ENCODE data around the gene SFR1.
"Not testable (repeated sequence)": the region's sequence is repeated elsewhere in the genome, so short reads cannot be mapped to it uniquely, and the experiment has no call there.

The SFR1 gene

DNA sequence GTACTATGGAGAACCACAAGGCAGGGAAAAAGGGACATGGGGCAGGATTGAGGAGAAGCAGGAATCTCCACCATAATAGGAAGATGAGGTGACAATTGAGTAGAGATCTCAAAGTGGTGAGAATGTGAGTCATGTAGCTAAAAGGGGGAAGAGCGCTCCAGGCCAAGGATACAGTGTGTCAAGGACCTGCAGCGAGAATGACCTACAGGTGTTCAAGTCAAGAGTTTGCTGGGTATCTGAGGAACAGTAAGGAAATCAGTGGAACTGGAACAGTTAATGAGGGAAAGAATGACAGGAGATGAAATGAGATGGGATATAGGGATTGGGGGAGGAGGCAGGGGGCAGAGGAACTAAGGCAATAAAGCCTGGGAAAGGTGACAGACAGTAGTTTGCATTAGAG, 33.6 kb downstream of the SFR1 start:
- Histone ChIP-seq H3F3A (ENCODE audit: insufficient read depth, low read length) (no peaks in the 10 kb centered on the region), H3K27ac (ENCODE audit: low read depth, low read length, poor library complexity, severe bottlenecking) (no peak overlapping the region), H3K27me3 (ENCODE audit: insufficient read depth, low read length) (0 out of 2 replicates have a peak, but pooled peaks cover 5% of the 10 kb centered on the region), H2AFZ (ENCODE audit: low read length) (no peak overlapping the region), H3K36me3 (ENCODE audit: insufficient read depth, low read length) (no peaks in the 10 kb centered on the region), H3K4me1 (ENCODE audit: insufficient read depth, low read length, severe bottlenecking) (no peaks in the 10 kb centered on the region), H3K4me2 (ENCODE audit: low read length) (no peak overlapping the region), H3K79me2 (ENCODE audit: insufficient read depth, low read length) (no peaks in the 10 kb centered on the region), H3K9me3 (ENCODE audit: low read length) (peaks cover 5% of the 10 kb centered on the region), H3K9me2 (ENCODE audit: low read depth, low read length) (no peaks in the 10 kb centered on the region), H3K4me3 (ENCODE audit: low read depth, low read length, poor library complexity, severe bottlenecking) (no peak overlapping the region), H4K20me1 (ENCODE audit: insufficient read depth, low read length) (no peaks in the 10 kb centered on the region), H3K9ac (ENCODE audit: low read length) (no peak overlapping the region)
- TF ChIP-seq, protein P1, sequence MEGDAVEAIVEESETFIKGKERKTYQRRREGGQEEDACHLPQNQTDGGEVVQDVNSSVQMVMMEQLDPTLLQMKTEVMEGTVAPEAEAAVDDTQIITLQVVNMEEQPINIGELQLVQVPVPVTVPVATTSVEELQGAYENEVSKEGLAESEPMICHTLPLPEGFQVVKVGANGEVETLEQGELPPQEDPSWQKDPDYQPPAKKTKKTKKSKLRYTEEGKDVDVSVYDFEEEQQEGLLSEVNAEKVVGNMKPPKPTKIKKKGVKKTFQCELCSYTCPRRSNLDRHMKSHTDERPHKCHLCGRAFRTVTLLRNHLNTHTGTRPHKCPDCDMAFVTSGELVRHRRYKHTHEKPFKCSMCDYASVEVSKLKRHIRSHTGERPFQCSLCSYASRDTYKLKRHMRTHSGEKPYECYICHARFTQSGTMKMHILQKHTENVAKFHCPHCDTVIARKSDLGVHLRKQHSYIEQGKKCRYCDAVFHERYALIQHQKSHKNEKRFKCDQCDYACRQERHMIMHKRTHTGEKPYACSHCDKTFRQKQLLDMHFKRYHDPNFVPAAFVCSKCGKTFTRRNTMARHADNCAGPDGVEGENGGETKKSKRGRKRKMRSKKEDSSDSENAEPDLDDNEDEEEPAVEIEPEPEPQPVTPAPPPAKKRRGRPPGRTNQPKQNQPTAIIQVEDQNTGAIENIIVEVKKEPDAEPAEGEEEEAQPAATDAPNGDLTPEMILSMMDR (IDR thresholded peaks at IDR 0.05; ENCODE audit: low read length) = no peak
- no peak for TF ChIP-seq EZH2 (IDR thresholded peaks at IDR 0.05; ENCODE audit: borderline replicate concordance, low read length)

DNA sequence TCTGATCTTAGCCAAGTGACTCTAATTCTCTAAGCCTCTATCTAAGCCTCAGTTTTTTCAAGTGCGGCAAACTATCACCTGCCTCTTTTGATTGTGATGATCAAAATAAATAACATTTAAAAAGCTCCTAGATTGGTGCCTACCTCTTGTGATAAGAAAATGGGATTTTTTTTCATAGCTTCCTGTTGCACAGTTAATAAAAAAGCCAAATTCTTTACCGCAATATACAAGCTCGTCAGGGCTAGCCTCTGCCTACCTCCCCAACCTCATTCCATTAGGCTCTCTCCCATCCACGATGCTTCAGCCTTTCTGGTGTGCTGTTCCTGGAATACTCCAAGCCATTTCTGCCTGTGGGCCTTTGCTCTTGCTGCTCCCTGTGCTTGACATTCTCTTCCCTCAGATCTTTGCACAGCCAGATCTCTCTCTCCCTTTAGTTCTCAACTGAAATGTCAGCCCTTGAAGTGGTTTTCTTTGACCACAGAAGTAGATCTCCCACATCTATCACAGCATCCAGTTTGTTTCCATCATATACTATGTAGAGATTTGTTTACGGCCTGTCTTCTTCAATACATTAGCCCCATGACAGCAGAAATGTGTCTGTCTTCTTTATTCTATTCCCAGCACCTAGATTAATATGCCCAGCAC, 48.8 kb downstream of the SFR1 start:
- Histone ChIP-seq H4K20me1 (ENCODE audit: insufficient read depth, low read length) (no peaks in the 10 kb centered on the region), H3K4me3 (ENCODE audit: low read depth, low read length, poor library complexity, severe bottlenecking) (no peak overlapping the region), H3K9me3 (ENCODE audit: low read length) (no peaks in the 10 kb centered on the region), H3K4me2 (ENCODE audit: low read length) (no peak overlapping the region), H3K9ac (ENCODE audit: low read length) (no peak overlapping the region), H3K4me1 (ENCODE audit: insufficient read depth, low read length, severe bottlenecking) (no peaks in the 10 kb centered on the region), H3K36me3 (ENCODE audit: insufficient read depth, low read length) (no peaks in the 10 kb centered on the region), H3K27ac (ENCODE audit: low read depth, low read length, poor library complexity, severe bottlenecking) (no peak overlapping the region), H3K9me2 (ENCODE audit: low read depth, low read length) (no peaks in the 10 kb centered on the region), H3K79me2 (ENCODE audit: insufficient read depth, low read length) (no peaks in the 10 kb centered on the region), H3K27me3 (ENCODE audit: insufficient read depth, low read length) (peaks cover 4% of the 10 kb centered on the region), H3F3A (ENCODE audit: insufficient read depth, low read length) (no peaks in the 10 kb centered on the region), H2AFZ (ENCODE audit: low read length) (no peak overlapping the region)
- TF ChIP-seq EZH2 (IDR thresholded peaks at IDR 0.05; ENCODE audit: borderline replicate concordance, low read length) = no peak
- TF ChIP-seq, protein P1 (IDR thresholded peaks at IDR 0.05; ENCODE audit: low read length) = no peak

DNA sequence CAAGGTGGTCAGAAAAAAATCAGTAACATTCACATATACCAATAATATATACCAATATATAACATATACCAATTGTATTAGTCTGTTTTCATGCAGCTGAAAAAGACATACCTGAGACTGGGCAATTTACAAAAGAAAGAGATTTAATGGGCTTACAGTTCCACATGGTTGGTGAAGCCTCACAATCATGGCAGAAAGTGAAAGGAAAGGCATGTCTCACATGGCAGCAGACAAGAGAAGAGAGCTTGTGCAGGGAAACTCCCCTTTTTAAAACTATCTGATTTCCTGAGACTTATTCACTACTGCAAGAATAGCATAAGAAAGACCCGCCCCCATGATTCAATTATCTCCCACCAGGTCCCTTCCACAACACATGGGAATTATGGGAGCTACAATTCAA, 52.2 kb downstream of the SFR1 start:
- not testable (repeated sequence) for H3K9ac ChIP-seq (ENCODE audit: low read length); H3K4me2 ChIP-seq (ENCODE audit: low read length); H3K9me3 ChIP-seq (ENCODE audit: low read length)

More for the DNA sequence above, 52.2 kb downstream of the SFR1 start:
- H3K27me3 ChIP-seq (ENCODE audit: insufficient read depth, low read length); H2AFZ ChIP-seq (ENCODE audit: low read length); H3F3A ChIP-seq (ENCODE audit: insufficient read depth, low read length); H3K79me2 ChIP-seq (ENCODE audit: insufficient read depth, low read length); H3K4me1 ChIP-seq (ENCODE audit: insufficient read depth, low read length, severe bottlenecking); H3K27ac ChIP-seq (ENCODE audit: low read depth, low read length, poor library complexity, severe bottlenecking); H3K36me3 ChIP-seq (ENCODE audit: insufficient read depth, low read length); H3K9me2 ChIP-seq (ENCODE audit: low read depth, low read length); H4K20me1 ChIP-seq (ENCODE audit: insufficient read depth, low read length); H3K4me3 ChIP-seq (ENCODE audit: low read depth, low read length, poor library complexity, severe bottlenecking): not testable (repeated sequence)
